GM23338 (cell line): ENCODE measurements around the gene ZGLP1. TPM values are rescaled to one million over a fixed set of nuclear protein-coding genes. Genes with fewer than 3 reads are reported as not detected.

Experiments
- ATAC-seq: fragments of 200-7000 bp; cut with Tn5 transposase; 3 replicates; pipeline ENCODE4 v1.9.1; 2020
- DNase-seq: peaks from one replicate; pipeline ENCODE4 v3.0.0-alpha.2; 2015; ENCODE audit warnings: low spot score
- H2AFZ ChIP-seq: fragments of 200-600 bp; sonication (generic); 2 replicates; pipeline ENCODE4 v1.8.0; 2016; ENCODE audit warnings: antibody characterized with exemption, mild to moderate bottlenecking, moderate library complexity
- H3F3A ChIP-seq: fragments of 200-600 bp; sonication (generic); replicated peaks from 2 replicates; pipeline ENCODE4 v1.8.0; 2017; ENCODE audit warnings: antibody characterized with exemption, mixed run types, low read depth
- H3K27ac ChIP-seq: fragments of 200-600 bp; sonication (generic); 2 replicates; pipeline ENCODE4 v1.6.1; 2016; ENCODE audit warnings: low read depth
- H3K27me3 ChIP-seq: fragments of 200-600 bp; sonication (generic); 2 replicates; pipeline ENCODE4 v1.8.0; 2016; ENCODE audit warnings: mild to moderate bottlenecking, mixed run types, moderate library complexity; ENCODE audit not compliant: insufficient read depth
- H3K36me3 ChIP-seq: fragments of 200-600 bp; sonication (generic); 2 replicates; pipeline ENCODE4 v1.8.0; 2016; ENCODE audit warnings: mild to moderate bottlenecking; ENCODE audit not compliant: insufficient read depth
- H3K4me1 ChIP-seq: fragments of 200-600 bp; sonication (generic); 2 replicates; pipeline ENCODE4 v1.8.0; 2016; ENCODE audit warnings: mild to moderate bottlenecking, moderate library complexity; ENCODE audit not compliant: insufficient read depth
- H3K4me2 ChIP-seq: fragments of 200-600 bp; sonication (generic); 2 replicates; pipeline ENCODE4 v1.7.1; 2017; ENCODE audit warnings: mixed run types
- H3K4me3 ChIP-seq: fragments of 200-600 bp; sonication (generic); 2 replicates; pipeline ENCODE4 v1.6.1; 2016; ENCODE audit warnings: mixed run types
- H3K79me2 ChIP-seq: fragments of 200-600 bp; sonication (generic); replicated peaks from 2 replicates; pipeline ENCODE4 v1.8.0; 2017; ENCODE audit warnings: mild to moderate bottlenecking; ENCODE audit not compliant: insufficient read depth
- H3K9me2 ChIP-seq: fragments of 200-600 bp; sonication (generic); 2 replicates; pipeline ENCODE4 v1.8.0; 2017; ENCODE audit not compliant: insufficient read depth
- H4K20me1 ChIP-seq: fragments of 200-600 bp; sonication (generic); replicated peaks from 2 replicates; pipeline ENCODE4 v1.8.0; 2017; ENCODE audit warnings: mild to moderate bottlenecking; ENCODE audit not compliant: insufficient read depth
- H3K27ac Mint-ChIP-seq: 2 replicates; pipeline ENCODE4 v1.8.0; 2020; ENCODE audit warnings: inconsistent platforms, mild to moderate bottlenecking, moderate library complexity, mixed read lengths
- H3K27me3 Mint-ChIP-seq: 3 replicates; pipeline ENCODE4 v1.8.0; 2022; ENCODE audit warnings: low read depth, mild to moderate bottlenecking, moderate library complexity, mixed read lengths, inconsistent platforms; ENCODE audit not compliant: insufficient read depth, poor library complexity
- H3K36me3 Mint-ChIP-seq: 3 replicates; pipeline ENCODE4 v1.8.0; 2021; ENCODE audit warnings: low read depth, mild to moderate bottlenecking, inconsistent platforms, moderate library complexity, mixed read lengths
- H3K4me1 Mint-ChIP-seq: 3 replicates; pipeline ENCODE4 v1.8.0; 2020; ENCODE audit warnings: mild to moderate bottlenecking, inconsistent platforms, mixed read lengths
- H3K4me3 Mint-ChIP-seq: 3 replicates; pipeline ENCODE4 v1.8.0; 2021; ENCODE audit warnings: moderate library complexity, mild to moderate bottlenecking, inconsistent platforms, mixed read lengths
- H3K9me3 Mint-ChIP-seq: 3 replicates; pipeline ENCODE4 v1.8.0; 2020; ENCODE audit warnings: moderate library complexity, mild to moderate bottlenecking, inconsistent platforms, mixed read lengths
- EZH2 ChIP-seq: fragments of 200-600 bp; sonication (generic); IDR thresholded peaks from one replicate; pipeline ENCODE4 v1.8.0; 2017; ENCODE audit warnings: antibody characterized with exemption, mild to moderate bottlenecking, low read depth; ENCODE audit not compliant: unreplicated experiment
- JUNB ChIP-seq: IDR thresholded peaks from one replicate; pipeline ENCODE4 v1.6.1; 2016; ENCODE audit warnings: antibody characterized with exemption; ENCODE audit not compliant: unreplicated experiment
- NANOG ChIP-seq: IDR thresholded peaks from 2 replicates; pipeline ENCODE4 v1.6.1; 2016; ENCODE audit warnings: antibody characterized with exemption, borderline replicate concordance
- REST ChIP-seq: IDR thresholded peaks from one replicate; pipeline ENCODE4 v1.6.1; 2018; ENCODE audit warnings: antibody characterized with exemption; ENCODE audit not compliant: unreplicated experiment
- polyA plus RNA-seq: library from polyadenylated mRNA; unstranded; fragments of >200 nt; fragmentation: Nextera tagmentation; extraction: Ambion mirVana; gene quantifications from 2 replicates; pipeline ENCODE4 v1.2.1, GENCODE V29; 2016
- total RNA-seq: library from RNA; depleted of rRNA; stranded (reverse); fragments of >200 nt; shearing (Covaris generic); gene quantifications from 2 replicates; pipeline ENCODE4 v1.2.3, GENCODE V29; 2014
- TF ChIP-seq, protein P1 (sequence below), 2 experiments: fragments of 200-600 bp in 1 of 2; sonication (generic) in 1 of 2; conservative IDR thresholded peaks; 2 replicates each; pipeline versions ENCODE4 v1.5.1 to v1.6.1; 2016 to 2017; ENCODE audit warnings: antibody characterized with exemption in 2 of 2, low read depth in 2 of 2, mild to moderate bottlenecking in 2 of 2, moderate library complexity in 1 of 2
- TF ChIP-seq, protein P2 (sequence below): fragments of 250-450 bp; sonication (Bioruptor Pico); IDR thresholded peaks from 2 replicates; pipeline ENCODE4 v1.5.0; 2020; ENCODE audit warnings: mild to moderate bottlenecking, moderate library complexity

ZGLP1 gene
- total and polyA plus RNA-seq, 2 experiments from 2014 or later = 1.5 to 5.3 TPM

DNA sequence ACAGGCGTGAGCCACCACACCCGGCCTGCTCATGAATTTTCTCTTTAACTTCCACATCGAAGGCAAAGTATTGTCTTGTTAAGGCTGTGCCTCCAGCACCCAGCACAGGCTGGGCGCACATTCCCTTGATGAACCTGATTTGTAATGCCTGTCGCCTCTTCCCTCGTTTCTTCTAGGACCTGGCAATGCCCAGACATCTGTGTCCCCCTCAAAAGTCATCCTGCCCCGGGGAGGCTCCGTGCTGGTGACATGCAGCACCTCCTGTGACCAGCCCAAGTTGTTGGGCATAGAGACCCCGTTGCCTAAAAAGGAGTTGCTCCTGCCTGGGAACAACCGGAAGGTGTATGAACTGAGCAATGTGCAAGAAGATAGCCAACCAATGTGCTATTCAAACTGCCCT is 35.0 kb downstream of the ZGLP1 start:
- peaks cover 4% of the 10 kb centered on the region; the same call in 2 of the 3 replicates for H3K4me1 Mint-ChIP-seq
- Histone ChIP-seq H3K4me2 (no peak overlapping the region), H3F3A (peaks cover 13% of the 10 kb centered on the region; the same call in 1 of the 2 replicates), H3K36me3 (no peaks in the 10 kb centered on the region), H2AFZ (no peak overlapping the region), H3K79me2 (no peaks in the 10 kb centered on the region), H3K27ac (no peak overlapping the region), H3K9me2 (no peaks in the 10 kb centered on the region), H3K4me1 (peaks cover 4% of the 10 kb centered on the region; the same call in 1 of the 2 replicates), H4K20me1 (peaks cover 6% of the 10 kb centered on the region; the same call in 1 of the 2 replicates), H3K4me3 (no peak overlapping the region), H3K27me3 (peaks cover 34% of the 10 kb centered on the region)
- TF ChIP-seq NANOG (no peak), JUNB (no peak), EZH2 (no peak), REST (no peak)
- TF ChIP-seq, protein P1, sequence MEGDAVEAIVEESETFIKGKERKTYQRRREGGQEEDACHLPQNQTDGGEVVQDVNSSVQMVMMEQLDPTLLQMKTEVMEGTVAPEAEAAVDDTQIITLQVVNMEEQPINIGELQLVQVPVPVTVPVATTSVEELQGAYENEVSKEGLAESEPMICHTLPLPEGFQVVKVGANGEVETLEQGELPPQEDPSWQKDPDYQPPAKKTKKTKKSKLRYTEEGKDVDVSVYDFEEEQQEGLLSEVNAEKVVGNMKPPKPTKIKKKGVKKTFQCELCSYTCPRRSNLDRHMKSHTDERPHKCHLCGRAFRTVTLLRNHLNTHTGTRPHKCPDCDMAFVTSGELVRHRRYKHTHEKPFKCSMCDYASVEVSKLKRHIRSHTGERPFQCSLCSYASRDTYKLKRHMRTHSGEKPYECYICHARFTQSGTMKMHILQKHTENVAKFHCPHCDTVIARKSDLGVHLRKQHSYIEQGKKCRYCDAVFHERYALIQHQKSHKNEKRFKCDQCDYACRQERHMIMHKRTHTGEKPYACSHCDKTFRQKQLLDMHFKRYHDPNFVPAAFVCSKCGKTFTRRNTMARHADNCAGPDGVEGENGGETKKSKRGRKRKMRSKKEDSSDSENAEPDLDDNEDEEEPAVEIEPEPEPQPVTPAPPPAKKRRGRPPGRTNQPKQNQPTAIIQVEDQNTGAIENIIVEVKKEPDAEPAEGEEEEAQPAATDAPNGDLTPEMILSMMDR (conservative IDR thresholded peaks at IDR 0.05; ENCODE audit: low read depth in 2 of 2) = no peak
- TF ChIP-seq, protein P2, sequence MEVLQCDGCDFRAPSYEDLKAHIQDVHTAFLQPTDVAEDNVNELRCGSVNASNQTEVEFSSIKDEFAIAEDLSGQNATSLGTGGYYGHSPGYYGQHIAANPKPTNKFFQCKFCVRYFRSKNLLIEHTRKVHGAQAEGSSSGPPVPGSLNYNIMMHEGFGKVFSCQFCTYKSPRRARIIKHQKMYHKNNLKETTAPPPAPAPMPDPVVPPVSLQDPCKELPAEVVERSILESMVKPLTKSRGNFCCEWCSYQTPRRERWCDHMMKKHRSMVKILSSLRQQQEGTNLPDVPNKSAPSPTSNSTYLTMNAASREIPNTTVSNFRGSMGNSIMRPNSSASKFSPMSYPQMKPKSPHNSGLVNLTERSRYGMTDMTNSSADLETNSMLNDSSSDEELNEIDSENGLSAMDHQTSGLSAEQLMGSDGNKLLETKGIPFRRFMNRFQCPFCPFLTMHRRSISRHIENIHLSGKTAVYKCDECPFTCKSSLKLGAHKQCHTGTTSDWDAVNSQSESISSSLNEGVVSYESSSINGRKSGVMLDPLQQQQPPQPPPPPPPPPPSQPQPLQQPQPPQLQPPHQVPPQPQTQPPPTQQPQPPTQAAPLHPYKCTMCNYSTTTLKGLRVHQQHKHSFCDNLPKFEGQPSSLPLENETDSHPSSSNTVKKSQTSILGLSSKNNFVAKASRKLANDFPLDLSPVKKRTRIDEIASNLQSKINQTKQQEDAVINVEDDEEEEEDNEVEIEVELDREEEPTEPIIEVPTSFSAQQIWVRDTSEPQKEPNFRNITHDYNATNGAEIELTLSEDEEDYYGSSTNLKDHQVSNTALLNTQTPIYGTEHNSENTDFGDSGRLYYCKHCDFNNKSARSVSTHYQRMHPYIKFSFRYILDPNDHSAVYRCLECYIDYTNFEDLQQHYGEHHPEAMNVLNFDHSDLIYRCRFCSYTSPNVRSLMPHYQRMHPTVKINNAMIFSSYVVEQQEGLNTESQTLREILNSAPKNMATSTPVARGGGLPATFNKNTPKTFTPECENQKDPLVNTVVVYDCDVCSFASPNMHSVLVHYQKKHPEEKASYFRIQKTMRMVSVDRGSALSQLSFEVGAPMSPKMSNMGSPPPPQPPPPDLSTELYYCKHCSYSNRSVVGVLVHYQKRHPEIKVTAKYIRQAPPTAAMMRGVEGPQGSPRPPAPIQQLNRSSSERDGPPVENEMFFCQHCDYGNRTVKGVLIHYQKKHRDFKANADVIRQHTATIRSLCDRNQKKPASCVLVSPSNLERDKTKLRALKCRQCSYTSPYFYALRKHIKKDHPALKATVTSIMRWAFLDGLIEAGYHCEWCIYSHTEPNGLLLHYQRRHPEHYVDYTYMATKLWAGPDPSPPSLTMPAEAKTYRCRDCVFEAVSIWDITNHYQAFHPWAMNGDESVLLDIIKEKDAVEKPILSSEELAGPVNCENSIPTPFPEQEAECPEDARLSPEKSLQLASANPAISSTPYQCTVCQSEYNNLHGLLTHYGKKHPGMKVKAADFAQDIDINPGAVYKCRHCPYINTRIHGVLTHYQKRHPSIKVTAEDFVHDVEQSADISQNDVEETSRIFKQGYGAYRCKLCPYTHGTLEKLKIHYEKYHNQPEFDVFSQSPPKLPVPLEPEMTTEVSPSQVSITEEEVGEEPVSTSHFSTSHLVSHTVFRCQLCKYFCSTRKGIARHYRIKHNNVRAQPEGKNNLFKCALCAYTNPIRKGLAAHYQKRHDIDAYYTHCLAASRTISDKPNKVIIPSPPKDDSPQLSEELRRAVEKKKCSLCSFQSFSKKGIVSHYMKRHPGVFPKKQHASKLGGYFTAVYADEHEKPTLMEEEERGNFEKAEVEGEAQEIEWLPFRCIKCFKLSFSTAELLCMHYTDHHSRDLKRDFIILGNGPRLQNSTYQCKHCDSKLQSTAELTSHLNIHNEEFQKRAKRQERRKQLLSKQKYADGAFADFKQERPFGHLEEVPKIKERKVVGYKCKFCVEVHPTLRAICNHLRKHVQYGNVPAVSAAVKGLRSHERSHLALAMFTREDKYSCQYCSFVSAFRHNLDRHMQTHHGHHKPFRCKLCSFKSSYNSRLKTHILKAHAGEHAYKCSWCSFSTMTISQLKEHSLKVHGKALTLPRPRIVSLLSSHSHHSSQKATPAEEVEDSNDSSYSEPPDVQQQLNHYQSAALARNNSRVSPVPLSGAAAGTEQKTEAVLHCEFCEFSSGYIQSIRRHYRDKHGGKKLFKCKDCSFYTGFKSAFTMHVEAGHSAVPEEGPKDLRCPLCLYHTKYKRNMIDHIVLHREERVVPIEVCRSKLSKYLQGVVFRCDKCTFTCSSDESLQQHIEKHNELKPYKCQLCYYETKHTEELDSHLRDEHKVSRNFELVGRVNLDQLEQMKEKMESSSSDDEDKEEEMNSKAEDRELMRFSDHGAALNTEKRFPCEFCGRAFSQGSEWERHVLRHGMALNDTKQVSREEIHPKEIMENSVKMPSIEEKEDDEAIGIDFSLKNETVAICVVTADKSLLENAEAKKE (CRISPR knock-in tag) = no peak
- no peak overlapping the region for H3K4me3 Mint-ChIP-seq
- H3K36me3 Mint-ChIP-seq = peaks cover 4% of the 10 kb centered on the region; the same call in 1 of the 3 replicates
- no peak for DNase-seq
- no peaks in the 10 kb centered on the region for H3K9me3 Mint-ChIP-seq
- H3K27me3 Mint-ChIP-seq = peaks cover 30% of the 10 kb centered on the region
- no peak overlapping the region for H3K27ac Mint-ChIP-seq
- no peak for ATAC-seq
